WTC11 (cell line): ENCODE measurements around the gene CNTNAP2. TPM values are rescaled to one million over a fixed set of nuclear protein-coding genes. Genes with fewer than 3 reads are reported as not detected.

Source experiments
- ATAC-seq: fragments of 200-7000 bp; cut with Tn5 transposase; 2 replicates; pipeline ENCODE4 v1.10.0; 2021; ENCODE audit warnings: mild to moderate bottlenecking, moderate library complexity
- CTCF ChIA-PET: fragments of 300-600 bp; sonication (Branson Sonifier 250); formaldehyde crosslinking; loops from one replicate; lab custom pipeline; 2021; ENCODE audit warnings: antibody characterized with exemption; lab: Charles Lee
- POLR2A ChIA-PET: fragments of 350-600 bp; sonication (Branson Sonifier 250); formaldehyde crosslinking; loops from one replicate; lab custom pipeline; 2021; ENCODE audit warnings: antibody characterized with exemption; lab: Charles Lee
- DNase-seq: peaks from one replicate; pipeline ENCODE4 v3.0.0; 2021; ENCODE audit warnings: low spot score
- H3K27ac Mint-ChIP-seq: 2 replicates; pipeline ENCODE4 v1.8.0; 2021; ENCODE audit warnings: mixed read lengths
- H3K27me3 Mint-ChIP-seq: 2 replicates; pipeline ENCODE4 v1.8.0; 2021; ENCODE audit warnings: low read depth, mild to moderate bottlenecking, moderate library complexity, mixed read lengths
- H3K36me3 Mint-ChIP-seq: 2 replicates; pipeline ENCODE4 v1.8.0; 2021; ENCODE audit warnings: mixed read lengths
- H3K4me1 Mint-ChIP-seq: 2 replicates; pipeline ENCODE4 v1.8.0; 2022; ENCODE audit warnings: mixed read lengths
- H3K4me3 Mint-ChIP-seq: 2 replicates; pipeline ENCODE4 v1.8.0; 2021; ENCODE audit warnings: mild to moderate bottlenecking, moderate library complexity, mixed read lengths
- H3K9me3 Mint-ChIP-seq: 2 replicates; pipeline ENCODE4 v1.8.0; 2021; ENCODE audit warnings: mixed read lengths
- ESRRA ChIP-seq: sonication (generic); formaldehyde crosslinking; IDR thresholded peaks from 2 replicates; pipeline ENCODE4 v1.8.1; 2022; ENCODE audit warnings: mild to moderate bottlenecking, missing genetic modification reagents, borderline replicate concordance
- FOXP4 ChIP-seq: sonication (generic); formaldehyde crosslinking; IDR thresholded peaks from 2 replicates; pipeline ENCODE4 v1.8.0; 2022; ENCODE audit warnings: mild to moderate bottlenecking, missing genetic modification reagents
- GABPB1 ChIP-seq: sonication (generic); formaldehyde crosslinking; IDR thresholded peaks from 2 replicates; pipeline ENCODE4 v1.8.1; 2023; ENCODE audit warnings: mild to moderate bottlenecking, missing genetic modification reagents
- GTF2I ChIP-seq: fragments of 250-450 bp; sonication (Bioruptor Pico); conservative IDR thresholded peaks from 2 replicates; pipeline ENCODE4 v1.4.0; 2021; ENCODE audit warnings: mild to moderate bottlenecking
- NFATC4 ChIP-seq: fragments of 250-450 bp; sonication (Bioruptor Pico); IDR thresholded peaks from 2 replicates; pipeline ENCODE4 v1.9.0; 2021; ENCODE audit warnings: mild to moderate bottlenecking
- NFE2L1 ChIP-seq: sonication (generic); formaldehyde crosslinking; IDR thresholded peaks from 2 replicates; pipeline ENCODE4 v1.8.1; 2023; ENCODE audit warnings: missing genetic modification reagents
- PRRX2 ChIP-seq: fragments of 250-450 bp; sonication (Bioruptor Pico); IDR thresholded peaks from 2 replicates; pipeline ENCODE4 v1.8.0; 2021; ENCODE audit warnings: mild to moderate bottlenecking
- RELA ChIP-seq: sonication (generic); formaldehyde crosslinking; IDR thresholded peaks from 2 replicates; pipeline ENCODE4 v1.8.1; 2022; ENCODE audit warnings: missing genetic modification reagents, mild to moderate bottlenecking, borderline replicate concordance
- SMAD3 ChIP-seq: sonication (generic); formaldehyde crosslinking; IDR thresholded peaks from 2 replicates; pipeline ENCODE4 v1.8.0; 2022; ENCODE audit warnings: missing genetic modification reagents, mild to moderate bottlenecking, borderline replicate concordance
- SMAD4 ChIP-seq: sonication (generic); formaldehyde crosslinking; IDR thresholded peaks from 2 replicates; pipeline ENCODE4 v1.8.0; 2022; ENCODE audit warnings: mild to moderate bottlenecking, missing genetic modification reagents
- STAT6 ChIP-seq: sonication (generic); formaldehyde crosslinking; conservative IDR thresholded peaks from 2 replicates; pipeline ENCODE4 v1.8.1; 2023; ENCODE audit warnings: mild to moderate bottlenecking, low read depth, missing genetic modification reagents, moderate library complexity
- TEAD4 ChIP-seq: sonication (generic); formaldehyde crosslinking; IDR thresholded peaks from 2 replicates; pipeline ENCODE4 v1.8.0; 2022; ENCODE audit warnings: mild to moderate bottlenecking, missing genetic modification reagents
- ZBTB43 ChIP-seq: sonication (generic); formaldehyde crosslinking; IDR thresholded peaks from 2 replicates; pipeline ENCODE4 v1.8.1; 2023; ENCODE audit warnings: mild to moderate bottlenecking, missing genetic modification reagents
- ZNF219 ChIP-seq: sonication (generic); formaldehyde crosslinking; IDR thresholded peaks from 2 replicates; pipeline ENCODE4 v1.8.0; 2023; ENCODE audit warnings: missing genetic modification reagents, mild to moderate bottlenecking, borderline replicate concordance
- ZNF263 ChIP-seq: sonication (generic); formaldehyde crosslinking; IDR thresholded peaks from 2 replicates; pipeline ENCODE4 v1.8.1; 2022; ENCODE audit warnings: low read depth, mild to moderate bottlenecking, moderate library complexity, missing genetic modification reagents
- total RNA-seq: library from RNA; stranded (reverse); gene quantifications from 3 replicates; pipeline ENCODE4 v1.2.3, GENCODE V29; 2021
- TF ChIP-seq, protein P1 (sequence below): fragments of 250-450 bp; sonication (Bioruptor Pico); conservative IDR thresholded peaks from 2 replicates; pipeline ENCODE4 v1.9.0; 2021; ENCODE audit warnings: mild to moderate bottlenecking
- TF ChIP-seq, protein P2 (sequence below): sonication (generic); formaldehyde crosslinking; IDR thresholded peaks from 2 replicates; pipeline ENCODE4 v1.8.1; 2023; ENCODE audit warnings: mild to moderate bottlenecking, missing genetic modification reagents, borderline replicate concordance
- TF ChIP-seq, protein P3 (sequence below): sonication (generic); formaldehyde crosslinking; IDR thresholded peaks from 2 replicates; pipeline ENCODE4 v1.8.0; 2023; ENCODE audit warnings: missing genetic modification reagents

Gene CNTNAP2
- total RNA-seq, 1 experiment from 2014 or later, result 63.8 TPM

DNA sequence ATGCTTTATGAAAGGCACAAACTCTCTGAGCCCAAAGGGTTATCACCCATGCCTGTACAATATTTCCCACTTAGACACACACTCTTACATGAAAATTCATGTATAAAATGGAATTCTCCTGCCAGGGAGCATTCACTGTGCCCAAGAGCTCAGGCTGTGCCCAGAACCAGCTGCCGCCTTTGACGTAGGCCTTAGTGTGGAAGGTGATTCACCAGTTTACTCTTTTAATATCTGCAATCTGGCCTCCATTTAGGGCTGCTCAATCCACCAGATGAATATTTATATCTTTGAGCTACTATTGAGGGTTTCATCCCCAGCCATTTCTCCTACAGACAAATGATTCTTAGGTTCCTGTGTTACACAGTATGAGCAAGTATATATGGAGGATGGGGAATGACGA is 849.7 kb downstream of the CNTNAP2 start (continued):
- TF ChIP-seq, protein P1, sequence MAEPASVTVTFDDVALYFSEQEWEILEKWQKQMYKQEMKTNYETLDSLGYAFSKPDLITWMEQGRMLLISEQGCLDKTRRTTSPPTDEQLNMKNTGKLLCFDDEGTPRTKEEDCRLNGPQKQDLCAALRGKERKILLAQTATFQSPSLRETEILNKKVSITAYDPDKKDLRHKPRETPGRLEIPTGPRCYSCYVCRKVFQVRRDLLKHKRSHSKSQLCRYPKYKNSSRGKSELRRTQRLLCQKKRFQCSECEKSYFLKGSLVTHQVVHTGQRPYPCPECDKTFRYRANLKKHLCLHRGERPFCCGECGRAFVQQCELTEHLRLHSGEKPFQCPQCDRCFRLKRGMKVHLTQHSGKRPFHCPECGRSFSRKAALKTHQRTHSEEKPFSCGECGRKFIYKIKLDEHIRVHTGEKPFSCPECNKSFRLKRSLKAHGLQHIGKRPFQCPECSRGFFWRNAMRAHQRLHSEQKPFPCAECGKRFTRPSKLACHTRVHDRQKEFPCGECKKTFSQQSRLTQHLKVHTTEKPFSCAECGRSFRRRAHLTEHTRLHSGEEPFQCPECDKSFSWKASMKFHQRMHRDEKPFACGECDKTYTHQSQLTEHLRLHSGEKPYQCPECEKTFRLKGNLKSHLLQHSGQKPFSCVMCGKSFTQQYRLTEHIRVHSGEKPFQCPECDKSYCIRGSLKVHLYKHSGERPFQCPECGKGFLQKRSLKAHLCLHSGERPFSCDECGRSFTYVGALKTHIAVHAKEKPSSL (CRISPR knock-in tag), result no peak

DNA sequence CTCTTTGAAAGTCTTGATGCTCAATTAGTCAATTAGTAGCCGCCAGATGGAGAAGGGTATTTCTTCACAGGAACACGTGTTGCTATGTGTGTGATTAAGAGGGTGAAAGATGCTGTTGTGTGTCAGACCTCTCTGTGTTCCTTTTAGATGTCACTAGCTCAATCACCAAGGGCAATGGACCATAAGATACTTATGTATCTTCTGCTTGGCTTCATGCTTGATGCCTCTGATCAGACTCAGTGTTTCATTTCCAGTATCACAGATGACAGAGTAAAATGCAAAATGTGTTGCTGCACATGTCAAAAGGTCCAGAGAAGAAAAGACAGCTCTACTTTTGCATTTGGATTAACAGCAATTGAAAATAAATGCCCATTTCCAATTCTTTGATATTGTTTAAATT is 865.9 kb downstream of the CNTNAP2 start:
- no peaks in the 10 kb centered on the region for H3K9me3 Mint-ChIP-seq
- TF ChIP-seq NFE2L1 (CRISPR knock-in tag), result no peak
- TF ChIP-seq FOXP4 (CRISPR knock-in tag), result no peak
- TF ChIP-seq RELA (CRISPR knock-in tag), result no peak
- no peak for TF ChIP-seq GABPB1 (CRISPR knock-in tag)
- no peak for TF ChIP-seq GTF2I (CRISPR knock-in tag)
- no peak for TF ChIP-seq SMAD4
- TF ChIP-seq, protein P2, sequence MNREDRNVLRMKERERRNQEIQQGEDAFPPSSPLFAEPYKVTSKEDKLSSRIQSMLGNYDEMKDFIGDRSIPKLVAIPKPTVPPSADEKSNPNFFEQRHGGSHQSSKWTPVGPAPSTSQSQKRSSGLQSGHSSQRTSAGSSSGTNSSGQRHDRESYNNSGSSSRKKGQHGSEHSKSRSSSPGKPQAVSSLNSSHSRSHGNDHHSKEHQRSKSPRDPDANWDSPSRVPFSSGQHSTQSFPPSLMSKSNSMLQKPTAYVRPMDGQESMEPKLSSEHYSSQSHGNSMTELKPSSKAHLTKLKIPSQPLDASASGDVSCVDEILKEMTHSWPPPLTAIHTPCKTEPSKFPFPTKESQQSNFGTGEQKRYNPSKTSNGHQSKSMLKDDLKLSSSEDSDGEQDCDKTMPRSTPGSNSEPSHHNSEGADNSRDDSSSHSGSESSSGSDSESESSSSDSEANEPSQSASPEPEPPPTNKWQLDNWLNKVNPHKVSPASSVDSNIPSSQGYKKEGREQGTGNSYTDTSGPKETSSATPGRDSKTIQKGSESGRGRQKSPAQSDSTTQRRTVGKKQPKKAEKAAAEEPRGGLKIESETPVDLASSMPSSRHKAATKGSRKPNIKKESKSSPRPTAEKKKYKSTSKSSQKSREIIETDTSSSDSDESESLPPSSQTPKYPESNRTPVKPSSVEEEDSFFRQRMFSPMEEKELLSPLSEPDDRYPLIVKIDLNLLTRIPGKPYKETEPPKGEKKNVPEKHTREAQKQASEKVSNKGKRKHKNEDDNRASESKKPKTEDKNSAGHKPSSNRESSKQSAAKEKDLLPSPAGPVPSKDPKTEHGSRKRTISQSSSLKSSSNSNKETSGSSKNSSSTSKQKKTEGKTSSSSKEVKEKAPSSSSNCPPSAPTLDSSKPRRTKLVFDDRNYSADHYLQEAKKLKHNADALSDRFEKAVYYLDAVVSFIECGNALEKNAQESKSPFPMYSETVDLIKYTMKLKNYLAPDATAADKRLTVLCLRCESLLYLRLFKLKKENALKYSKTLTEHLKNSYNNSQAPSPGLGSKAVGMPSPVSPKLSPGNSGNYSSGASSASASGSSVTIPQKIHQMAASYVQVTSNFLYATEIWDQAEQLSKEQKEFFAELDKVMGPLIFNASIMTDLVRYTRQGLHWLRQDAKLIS (CRISPR knock-in tag), result no peak
- TF ChIP-seq STAT6 (CRISPR knock-in tag), result no peak
- TF ChIP-seq PRRX2 (CRISPR knock-in tag), result no peak
- TF ChIP-seq, all 79 proteins: peak for 0
- DNase-seq (no peak), ATAC-seq (no peak)
- ChIA-PET CTCF (no interaction called here), POLR2A (no interaction called here)
- no peak overlapping the region for H3K4me3 Mint-ChIP-seq
- H3K36me3 Mint-ChIP-seq, result no peaks in the 10 kb centered on the region
- H3K4me1 Mint-ChIP-seq, result no peaks in the 10 kb centered on the region
- no peaks in the 10 kb centered on the region for H3K27me3 Mint-ChIP-seq
- no peak overlapping the region for H3K27ac Mint-ChIP-seq

- ATAC-seq (no peak), DNase-seq (no peak)
- CTCF ChIA-PET, result no interaction called here
- POLR2A ChIA-PET, result no interaction called here
- Mint-ChIP-seq H3K27me3 (no peaks in the 10 kb centered on the region), H3K4me3 (no peak overlapping the region), H3K27ac (no peak overlapping the region), H3K4me1 (no peaks in the 10 kb centered on the region), H3K36me3 (no peaks in the 10 kb centered on the region), H3K9me3 (peaks cover 5% of the 10 kb centered on the region; the same call in 1 of the 2 replicates)
- TF ChIP-seq NFATC4 (CRISPR knock-in tag) (no peak), ESRRA (CRISPR knock-in tag) (no peak), ZNF263 (no peak), TEAD4 (no peak), ZNF219 (no peak), SMAD3 (CRISPR knock-in tag) (no peak), ZBTB43 (CRISPR knock-in tag) (no peak)
- TF ChIP-seq, protein P1 (CRISPR knock-in tag), result no peak
- TF ChIP-seq, protein P3, sequence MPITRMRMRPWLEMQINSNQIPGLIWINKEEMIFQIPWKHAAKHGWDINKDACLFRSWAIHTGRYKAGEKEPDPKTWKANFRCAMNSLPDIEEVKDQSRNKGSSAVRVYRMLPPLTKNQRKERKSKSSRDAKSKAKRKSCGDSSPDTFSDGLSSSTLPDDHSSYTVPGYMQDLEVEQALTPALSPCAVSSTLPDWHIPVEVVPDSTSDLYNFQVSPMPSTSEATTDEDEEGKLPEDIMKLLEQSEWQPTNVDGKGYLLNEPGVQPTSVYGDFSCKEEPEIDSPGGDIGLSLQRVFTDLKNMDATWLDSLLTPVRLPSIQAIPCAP (CRISPR knock-in tag), result no peak
These were observed 875.0 kb downstream of the CNTNAP2 start for GRCh38 chr7:146991596-146991995.
